K562 (cell line): ENCODE measurements around the gene CCDC28B. TPM values are rescaled to one million over a fixed set of nuclear protein-coding genes. Genes with fewer than 3 reads are reported as not detected.

Experiments used
- ARID1B ChIP-seq: fragments of 450-650 bp; IDR thresholded peaks from 2 replicates; pipeline ENCODE4 v1.6.1; 2016; ENCODE audit warnings: antibody characterized with exemption, mild to moderate bottlenecking, inconsistent platforms
- ETV5 ChIP-seq: sonication (generic); formaldehyde crosslinking; IDR thresholded peaks from 2 replicates; pipeline ENCODE4 v1.4.0; 2020; ENCODE audit warnings: low read depth, mild to moderate bottlenecking, missing genetic modification reagents
- FOXJ2 ChIP-seq: fragments of 200-800 bp; sonication (Bioruptor generic); IDR thresholded peaks from 2 replicates; pipeline ENCODE4 v1.6.1; 2016; ENCODE audit warnings: missing genetic modification characterization, missing compliant biosample characterization
- NCOA2 ChIP-seq, 2 experiments: fragments of 450-650 bp; IDR thresholded peaks; 2 replicates each; pipeline ENCODE4 v1.6.1; 2018; ENCODE audit warnings: mild to moderate bottlenecking in 2 of 2, moderate library complexity in 1 of 2; ENCODE audit not compliant: partially characterized antibody in 2 of 2
- RAD51 ChIP-seq: fragments of 450-650 bp; IDR thresholded peaks from 2 replicates; pipeline ENCODE4 v1.7.1; 2016; ENCODE audit warnings: low read depth, mild to moderate bottlenecking, borderline replicate concordance
- SMARCB1 ChIP-seq: IDR thresholded peaks from 2 replicates; pipeline ENCODE4 v1.6.1; 2011; ENCODE audit warnings: improper control_type of control experiment, low read depth; ENCODE audit not compliant: insufficient read length
- SNIP1 ChIP-seq: fragments of 450-650 bp; IDR thresholded peaks from 2 replicates; pipeline ENCODE4 v1.7.1; 2017; ENCODE audit warnings: low read depth, mild to moderate bottlenecking
- ZNF124 ChIP-seq: sonication (generic); formaldehyde crosslinking; IDR thresholded peaks from 2 replicates; pipeline ENCODE4 v1.8.1; 2022; ENCODE audit warnings: missing genetic modification reagents
- ZNF282 ChIP-seq: sonication (generic); formaldehyde crosslinking; IDR thresholded peaks from 2 replicates; pipeline ENCODE4 v1.8.1; 2023; ENCODE audit warnings: missing genetic modification reagents
- ZNF76 ChIP-seq: fragments of 250-450 bp; sonication (Bioruptor Pico); IDR thresholded peaks from 2 replicates; pipeline ENCODE4 v1.4.0; 2020; ENCODE audit warnings: mild to moderate bottlenecking, moderate library complexity, borderline replicate concordance
- polyA plus RNA-seq, 8 experiments: library from polyadenylated mRNA; depleted of rRNA in 4 of 8; stranded (reverse) in 5 of 8; unstranded in 3 of 8; fragments of >200 nt; fragmentation: Nextera tagmentation in 2 of 8; fragmentation: Illumina TruSeq in 1 of 8; extraction: Ambion mirVana in 2 of 8; extraction: Trizol in 1 of 8; gene quantifications; 2 replicates each; pipeline versions ENCODE4 v1.2.1 to v1.2.3, GENCODE V29; 2011 to 2014; ENCODE audit warnings: inconsistent platforms in 1 of 8, missing spikeins in 1 of 8
- total RNA-seq, 7 experiments: library from RNA; depleted of rRNA in 6 of 7; stranded (reverse); fragments of >200 nt in 6 of 7; fragmentation: Illumina TruSeq in 2 of 7; extraction: Trizol in 2 of 7; gene quantifications; 2 replicates each; pipeline versions ENCODE4 v1.2.1 to v1.2.3, GENCODE V29; 2011 to 2021; ENCODE audit warnings: low replicate concordance in 1 of 7
- TF ChIP-seq, protein P1 (sequence below): sonication (generic); formaldehyde crosslinking; IDR thresholded peaks from 2 replicates; pipeline ENCODE4 v1.8.1; 2022; ENCODE audit warnings: missing genetic modification reagents
- TF ChIP-seq, protein P2 (sequence below): sonication (generic); formaldehyde crosslinking; IDR thresholded peaks from 2 replicates; pipeline ENCODE4 v1.8.1; 2023; ENCODE audit warnings: mild to moderate bottlenecking, missing genetic modification reagents
- TF ChIP-seq, protein P3 (sequence below): fragments of 250-450 bp; sonication (Bioruptor Pico); IDR thresholded peaks from 2 replicates; pipeline ENCODE4 v1.5.0; 2021; ENCODE audit warnings: mild to moderate bottlenecking, borderline replicate concordance
- TF ChIP-seq, protein P4 (sequence below): fragments of 450-650 bp; IDR thresholded peaks from 2 replicates; pipeline ENCODE4 v1.6.1; 2016; ENCODE audit warnings: low read depth, mild to moderate bottlenecking, moderate library complexity
- TF ChIP-seq, protein P5 (sequence below): fragments of 450-650 bp; conservative IDR thresholded peaks from 2 replicates; pipeline ENCODE4 v1.6.1; 2016; ENCODE audit warnings: missing genetic modification characterization, low read depth, mild to moderate bottlenecking, control low read depth, missing compliant biosample characterization
- TF ChIP-seq, protein P6 (sequence below): sonication (generic); formaldehyde crosslinking; IDR thresholded peaks from 2 replicates; pipeline ENCODE4 v1.5.0; 2020; ENCODE audit warnings: missing genetic modification reagents
- TF ChIP-seq, protein P7 (sequence below): fragments of 450-650 bp; IDR thresholded peaks from 2 replicates; pipeline ENCODE4 v1.6.1; 2016; ENCODE audit warnings: antibody characterized with exemption

CCDC28B gene
- total and polyA plus RNA-seq, 9 of the 15 experiments (the other 6 are each of a cell fraction or from before 2014, with no cell fraction given): 5.7 to 54.5 (median 31.7) TPM

DNA sequence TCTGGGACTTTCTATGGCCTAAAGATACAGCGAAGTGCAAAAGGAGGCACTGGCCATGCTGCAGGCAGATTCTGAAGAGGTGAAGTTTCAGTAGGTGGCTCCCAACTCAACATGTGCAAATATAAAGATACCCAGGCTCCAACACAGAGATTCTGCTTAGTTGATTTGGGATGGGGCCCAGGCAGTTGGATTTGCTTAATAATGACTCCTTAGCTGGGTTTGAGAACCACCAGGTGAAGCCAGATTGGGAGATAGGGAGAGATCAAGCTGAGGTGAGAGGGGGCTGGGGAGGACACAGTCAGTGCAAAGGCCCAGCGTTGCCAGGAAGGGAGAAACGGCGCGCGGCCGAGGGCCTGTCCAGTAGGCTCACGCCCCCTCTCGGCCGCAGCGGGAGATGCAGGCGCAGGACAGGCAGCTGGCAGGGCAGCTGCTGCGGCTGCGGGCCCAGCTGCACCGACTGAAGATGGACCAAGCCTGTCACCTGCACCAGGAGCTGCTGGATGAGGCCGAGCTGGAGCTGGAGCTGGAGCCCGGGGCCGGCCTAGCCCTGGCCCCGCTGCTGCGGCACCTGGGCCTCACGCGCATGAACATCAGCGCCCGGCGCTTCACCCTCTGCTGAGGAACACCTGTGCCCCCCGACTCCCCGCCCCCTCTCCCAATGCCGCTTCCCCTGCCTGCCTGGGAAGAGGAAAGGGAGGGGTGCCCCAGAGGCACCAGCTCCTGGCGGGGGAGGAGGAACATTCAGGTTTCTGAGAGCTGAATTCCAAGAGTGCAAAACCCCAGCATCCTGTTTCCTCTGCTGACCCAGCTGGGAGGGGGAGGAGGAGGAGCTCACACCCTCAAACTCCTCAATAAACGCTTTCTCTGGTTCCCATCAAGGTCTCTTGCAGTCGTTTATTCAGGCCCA, 47.8 kb downstream of the CCDC28B start (continued):
- no peak for TF ChIP-seq NCOA2 (IDR thresholded peaks at IDR 0.05; ENCODE audit: partially characterized antibody in 2 of 2)
- TF ChIP-seq FOXJ2 (tag): no peak
- no peak for TF ChIP-seq ZNF76 (CRISPR knock-in tag)
- TF ChIP-seq, protein P1, sequence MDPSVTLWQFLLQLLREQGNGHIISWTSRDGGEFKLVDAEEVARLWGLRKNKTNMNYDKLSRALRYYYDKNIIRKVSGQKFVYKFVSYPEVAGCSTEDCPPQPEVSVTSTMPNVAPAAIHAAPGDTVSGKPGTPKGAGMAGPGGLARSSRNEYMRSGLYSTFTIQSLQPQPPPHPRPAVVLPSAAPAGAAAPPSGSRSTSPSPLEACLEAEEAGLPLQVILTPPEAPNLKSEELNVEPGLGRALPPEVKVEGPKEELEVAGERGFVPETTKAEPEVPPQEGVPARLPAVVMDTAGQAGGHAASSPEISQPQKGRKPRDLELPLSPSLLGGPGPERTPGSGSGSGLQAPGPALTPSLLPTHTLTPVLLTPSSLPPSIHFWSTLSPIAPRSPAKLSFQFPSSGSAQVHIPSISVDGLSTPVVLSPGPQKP: no peak
- TF ChIP-seq SMARCB1: no peak
- TF ChIP-seq ARID1B: peak; percentile 51
- TF ChIP-seq, protein P2, sequence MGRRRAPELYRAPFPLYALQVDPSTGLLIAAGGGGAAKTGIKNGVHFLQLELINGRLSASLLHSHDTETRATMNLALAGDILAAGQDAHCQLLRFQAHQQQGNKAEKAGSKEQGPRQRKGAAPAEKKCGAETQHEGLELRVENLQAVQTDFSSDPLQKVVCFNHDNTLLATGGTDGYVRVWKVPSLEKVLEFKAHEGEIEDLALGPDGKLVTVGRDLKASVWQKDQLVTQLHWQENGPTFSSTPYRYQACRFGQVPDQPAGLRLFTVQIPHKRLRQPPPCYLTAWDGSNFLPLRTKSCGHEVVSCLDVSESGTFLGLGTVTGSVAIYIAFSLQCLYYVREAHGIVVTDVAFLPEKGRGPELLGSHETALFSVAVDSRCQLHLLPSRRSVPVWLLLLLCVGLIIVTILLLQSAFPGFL (CRISPR knock-in tag): no peak
- TF ChIP-seq, protein P3, sequence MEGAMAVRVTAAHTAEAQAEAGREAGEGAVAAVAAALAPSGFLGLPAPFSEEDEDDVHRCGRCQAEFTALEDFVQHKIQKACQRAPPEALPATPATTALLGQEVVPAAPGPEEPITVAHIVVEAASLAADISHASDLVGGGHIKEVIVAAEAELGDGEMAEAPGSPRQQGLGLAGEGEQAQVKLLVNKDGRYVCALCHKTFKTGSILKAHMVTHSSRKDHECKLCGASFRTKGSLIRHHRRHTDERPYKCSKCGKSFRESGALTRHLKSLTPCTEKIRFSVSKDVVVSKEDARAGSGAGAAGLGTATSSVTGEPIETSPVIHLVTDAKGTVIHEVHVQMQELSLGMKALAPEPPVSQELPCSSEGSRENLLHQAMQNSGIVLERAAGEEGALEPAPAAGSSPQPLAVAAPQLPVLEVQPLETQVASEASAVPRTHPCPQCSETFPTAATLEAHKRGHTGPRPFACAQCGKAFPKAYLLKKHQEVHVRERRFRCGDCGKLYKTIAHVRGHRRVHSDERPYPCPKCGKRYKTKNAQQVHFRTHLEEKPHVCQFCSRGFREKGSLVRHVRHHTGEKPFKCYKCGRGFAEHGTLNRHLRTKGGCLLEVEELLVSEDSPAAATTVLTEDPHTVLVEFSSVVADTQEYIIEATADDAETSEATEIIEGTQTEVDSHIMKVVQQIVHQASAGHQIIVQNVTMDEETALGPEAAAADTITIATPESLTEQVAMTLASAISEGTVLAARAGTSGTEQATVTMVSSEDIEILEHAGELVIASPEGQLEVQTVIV: no peak
- TF ChIP-seq, protein P4, sequence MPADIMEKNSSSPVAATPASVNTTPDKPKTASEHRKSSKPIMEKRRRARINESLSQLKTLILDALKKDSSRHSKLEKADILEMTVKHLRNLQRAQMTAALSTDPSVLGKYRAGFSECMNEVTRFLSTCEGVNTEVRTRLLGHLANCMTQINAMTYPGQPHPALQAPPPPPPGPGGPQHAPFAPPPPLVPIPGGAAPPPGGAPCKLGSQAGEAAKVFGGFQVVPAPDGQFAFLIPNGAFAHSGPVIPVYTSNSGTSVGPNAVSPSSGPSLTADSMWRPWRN: no peak
- TF ChIP-seq, protein P5, sequence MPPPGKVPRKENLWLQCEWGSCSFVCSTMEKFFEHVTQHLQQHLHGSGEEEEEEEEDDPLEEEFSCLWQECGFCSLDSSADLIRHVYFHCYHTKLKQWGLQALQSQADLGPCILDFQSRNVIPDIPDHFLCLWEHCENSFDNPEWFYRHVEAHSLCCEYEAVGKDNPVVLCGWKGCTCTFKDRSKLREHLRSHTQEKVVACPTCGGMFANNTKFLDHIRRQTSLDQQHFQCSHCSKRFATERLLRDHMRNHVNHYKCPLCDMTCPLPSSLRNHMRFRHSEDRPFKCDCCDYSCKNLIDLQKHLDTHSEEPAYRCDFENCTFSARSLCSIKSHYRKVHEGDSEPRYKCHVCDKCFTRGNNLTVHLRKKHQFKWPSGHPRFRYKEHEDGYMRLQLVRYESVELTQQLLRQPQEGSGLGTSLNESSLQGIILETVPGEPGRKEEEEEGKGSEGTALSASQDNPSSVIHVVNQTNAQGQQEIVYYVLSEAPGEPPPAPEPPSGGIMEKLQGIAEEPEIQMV (tag): no peak
- TF ChIP-seq, protein P6, sequence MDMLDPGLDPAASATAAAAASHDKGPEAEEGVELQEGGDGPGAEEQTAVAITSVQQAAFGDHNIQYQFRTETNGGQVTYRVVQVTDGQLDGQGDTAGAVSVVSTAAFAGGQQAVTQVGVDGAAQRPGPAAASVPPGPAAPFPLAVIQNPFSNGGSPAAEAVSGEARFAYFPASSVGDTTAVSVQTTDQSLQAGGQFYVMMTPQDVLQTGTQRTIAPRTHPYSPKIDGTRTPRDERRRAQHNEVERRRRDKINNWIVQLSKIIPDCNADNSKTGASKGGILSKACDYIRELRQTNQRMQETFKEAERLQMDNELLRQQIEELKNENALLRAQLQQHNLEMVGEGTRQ: no peak
- TF ChIP-seq SNIP1: no peak
- TF ChIP-seq ZNF124 (CRISPR knock-in tag): no peak
- no peak for TF ChIP-seq ZNF282 (CRISPR knock-in tag)
- 0 out of 2 replicates have a peak, but pooled peaks have one; percentile 10 for TF ChIP-seq ETV5 (CRISPR knock-in tag)
- TF ChIP-seq, protein P7, sequence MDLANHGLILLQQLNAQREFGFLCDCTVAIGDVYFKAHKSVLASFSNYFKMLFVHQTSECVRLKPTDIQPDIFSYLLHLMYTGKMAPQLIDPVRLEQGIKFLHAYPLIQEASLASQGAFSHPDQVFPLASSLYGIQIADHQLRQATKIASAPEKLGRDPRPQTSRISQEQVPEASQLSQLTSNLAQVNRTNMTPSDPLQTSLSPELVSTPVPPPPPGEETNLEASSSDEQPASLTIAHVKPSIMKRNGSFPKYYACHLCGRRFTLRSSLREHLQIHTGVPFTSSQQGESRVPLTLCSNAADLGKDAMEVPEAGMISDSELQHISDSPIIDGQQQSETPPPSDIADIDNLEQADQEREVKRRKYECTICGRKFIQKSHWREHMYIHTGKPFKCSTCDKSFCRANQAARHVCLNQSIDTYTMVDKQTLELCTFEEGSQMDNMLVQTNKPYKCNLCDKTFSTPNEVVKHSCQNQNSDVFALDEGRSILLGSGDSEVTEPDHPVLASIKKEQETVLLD: peak; percentile 69; the same call in 1 of the 2 replicates
- no peak for TF ChIP-seq RAD51
